HG02885 (cell line): ENCODE data around the gene LDB1.

ENCODE experiments used
- ATAC-seq: cut with Tn5 transposase; IDR thresholded peaks from one replicate; pipeline ENCODE4 v1.9.1; 2021; ENCODE audit warnings: mild to moderate bottlenecking; ENCODE audit not compliant: unreplicated experiment, poor library complexity

LDB1 gene

DNA sequence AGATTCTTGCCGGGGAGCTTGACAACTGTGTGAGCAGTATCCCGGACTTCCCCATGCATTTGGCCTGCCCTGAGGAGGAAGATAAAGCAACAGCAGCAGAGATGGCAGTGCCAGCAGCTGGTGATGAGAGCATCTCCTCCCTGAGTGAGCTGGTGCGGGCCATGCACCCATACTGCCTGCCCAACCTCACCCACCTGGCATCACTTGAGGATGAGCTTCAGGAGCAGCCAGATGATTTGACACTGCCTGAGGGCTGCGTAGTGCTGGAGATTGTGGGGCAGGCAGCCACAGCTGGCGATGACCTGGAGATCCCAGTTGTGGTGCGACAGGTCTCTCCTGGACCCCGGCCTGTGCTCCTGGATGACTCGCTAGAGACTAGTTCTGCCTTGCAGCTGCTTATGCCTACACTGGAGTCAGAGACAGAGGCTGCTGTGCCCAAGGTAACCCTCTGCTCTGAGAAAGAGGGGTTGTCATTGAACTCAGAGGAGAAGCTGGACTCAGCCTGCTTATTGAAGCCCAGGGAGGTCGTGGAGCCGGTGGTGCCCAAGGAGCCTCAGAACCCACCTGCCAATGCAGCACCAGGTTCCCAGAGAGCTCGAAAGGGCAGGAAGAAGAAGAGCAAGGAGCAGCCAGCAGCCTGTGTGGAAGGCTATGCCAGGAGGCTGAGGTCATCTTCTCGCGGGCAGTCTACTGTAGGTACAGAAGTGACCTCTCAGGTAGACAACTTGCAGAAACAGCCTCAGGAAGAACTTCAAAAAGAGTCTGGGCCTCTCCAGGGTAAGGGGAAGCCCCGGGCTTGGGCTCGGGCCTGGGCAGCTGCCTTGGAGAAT is 19.3 kb upstream of the LDB1 start:
- ATAC-seq: no peak

- ATAC-seq: no peak
Measured at GRCh38 chr10:102135956-102136526, 15.9 kb upstream of the LDB1 start.

DNA sequence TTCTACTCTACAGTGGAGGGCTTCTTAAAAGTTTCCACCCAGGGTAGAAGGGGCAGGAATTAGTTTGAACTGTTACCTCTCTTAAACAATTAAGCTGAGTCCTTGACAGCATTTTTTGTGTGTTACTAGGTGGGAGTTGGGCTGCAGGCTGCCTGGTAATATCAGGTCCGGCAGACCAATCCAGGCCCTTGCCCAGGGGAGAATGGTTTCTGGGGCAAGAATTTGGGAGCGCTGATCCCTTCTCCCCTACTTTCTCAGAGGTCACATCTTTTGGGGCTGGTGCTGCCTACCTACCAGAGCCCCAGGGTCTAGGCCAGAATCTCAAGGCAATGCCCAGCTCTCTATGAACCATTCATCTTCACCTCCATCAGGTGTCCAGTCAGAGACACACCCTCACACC is 14.2 kb upstream of the LDB1 start:
- ATAC-seq: no peak

DNA sequence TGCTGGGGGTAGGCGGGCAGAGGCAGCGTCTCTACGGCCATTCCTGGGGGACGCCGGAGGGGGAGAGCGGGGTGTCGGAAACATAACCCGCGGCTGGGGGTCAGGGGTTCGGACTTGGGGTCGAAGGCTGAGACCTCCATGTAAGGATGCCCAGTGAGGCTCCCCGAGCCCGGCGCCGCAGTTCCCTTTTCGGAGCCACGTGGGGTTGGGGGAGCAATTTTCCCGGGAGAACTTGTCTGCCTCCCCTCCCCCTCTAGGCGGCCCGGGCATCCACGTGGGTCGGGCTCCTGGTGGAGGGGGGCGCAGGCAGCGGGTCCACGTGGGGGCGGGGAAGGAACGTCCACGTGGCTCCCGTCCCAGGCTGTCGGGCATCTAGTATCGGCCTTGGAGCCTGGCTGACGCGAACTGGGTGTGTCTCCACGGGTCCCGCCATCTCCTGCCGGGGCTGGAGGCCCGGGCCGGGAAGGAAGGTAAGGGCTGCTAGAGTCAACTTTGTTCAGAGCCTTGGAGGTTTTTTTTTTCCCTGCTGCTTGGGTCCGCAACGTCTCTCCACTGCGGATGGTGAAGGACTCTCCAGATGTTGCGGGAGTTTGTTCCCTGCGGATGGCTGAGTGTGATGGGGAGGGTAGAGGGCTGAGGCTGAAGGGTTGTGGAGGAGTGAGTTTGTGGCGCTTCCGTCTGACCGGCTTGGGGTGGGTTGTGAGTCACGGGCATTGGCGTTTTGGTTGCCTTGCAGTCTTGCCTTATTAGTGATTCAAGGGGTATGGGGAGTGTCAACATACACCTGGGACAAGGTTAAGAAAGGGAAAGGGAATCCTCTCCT is 13.4 kb upstream of the LDB1 start:
- no peak for ATAC-seq

GRCh38 chr10:102132563-102133372 is 12.6 kb upstream of the LDB1 start, which contains the start of gene PPRC1:
PPRC1 (plus strand) TSS chr10:102133040; CDS start chr10:102133069, 29 bp downstream.
- peak; percentile 95 for ATAC-seq

DNA sequence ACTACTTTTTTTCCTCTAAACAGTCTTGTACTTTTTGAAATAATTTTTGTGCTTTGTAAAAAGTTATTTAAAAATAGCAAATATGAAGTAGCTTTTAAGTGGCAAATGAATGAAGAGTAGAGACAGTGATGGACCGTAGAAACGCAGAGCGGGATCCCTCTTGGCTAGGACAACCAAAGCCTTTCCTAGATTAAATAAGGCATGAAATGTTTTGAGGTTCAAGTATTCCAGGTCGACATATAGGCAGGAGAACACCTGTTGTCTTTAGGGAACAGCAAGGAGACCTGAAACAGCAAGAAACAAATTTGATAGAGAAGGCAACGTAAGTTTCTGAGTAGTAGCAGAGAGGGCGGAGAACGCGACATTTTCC is 12.0 kb upstream of the LDB1 start:
- no peak for ATAC-seq

DNA sequence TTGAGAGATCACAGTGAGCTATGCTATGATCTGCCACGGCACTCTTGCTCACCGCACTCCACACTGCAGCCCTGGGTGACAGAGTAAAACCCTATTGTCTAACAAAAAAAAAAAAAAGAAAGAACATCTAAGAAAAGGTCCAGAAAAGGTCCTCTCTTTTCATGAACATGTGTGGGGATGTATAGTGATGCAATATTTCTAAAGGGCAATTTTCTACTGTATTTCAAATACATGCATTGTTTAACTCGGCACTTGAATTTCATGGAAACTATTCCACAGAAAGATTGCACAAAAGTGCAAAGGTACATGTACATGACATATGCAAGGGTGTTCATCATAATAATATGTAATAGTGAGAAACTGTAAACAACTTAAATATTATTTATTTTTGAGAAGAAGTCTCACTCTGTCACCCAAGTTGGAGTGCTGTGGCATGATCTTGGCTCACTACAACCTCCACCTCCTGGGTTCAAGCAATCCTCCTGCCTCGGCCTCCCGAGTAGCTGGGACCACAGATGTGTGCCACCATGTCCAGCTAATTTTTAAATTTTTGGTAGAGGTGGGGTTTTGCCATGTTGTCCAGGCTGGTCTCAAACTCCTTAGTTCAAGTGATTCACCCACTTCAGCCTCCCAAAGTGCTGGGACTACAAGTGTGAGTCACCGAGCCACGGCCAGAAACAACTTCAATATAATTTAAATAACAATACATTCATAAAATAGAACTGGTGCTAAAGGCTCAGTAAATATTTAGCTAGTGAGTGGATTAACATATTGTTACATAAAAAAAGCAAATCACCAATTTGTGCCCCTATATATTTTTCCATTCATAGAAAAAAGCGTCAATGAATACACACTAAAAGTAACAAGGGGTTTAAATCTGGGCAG is 11.4 kb upstream of the LDB1 start:
- no peak for ATAC-seq

GRCh38 chr10:102123223-102123622 is 3.1 kb upstream of the LDB1 start:
- no peak for ATAC-seq

- ATAC-seq: no peak
Measured at GRCh38 chr10:102122450-102122849, 2.3 kb upstream of the LDB1 start.

DNA sequence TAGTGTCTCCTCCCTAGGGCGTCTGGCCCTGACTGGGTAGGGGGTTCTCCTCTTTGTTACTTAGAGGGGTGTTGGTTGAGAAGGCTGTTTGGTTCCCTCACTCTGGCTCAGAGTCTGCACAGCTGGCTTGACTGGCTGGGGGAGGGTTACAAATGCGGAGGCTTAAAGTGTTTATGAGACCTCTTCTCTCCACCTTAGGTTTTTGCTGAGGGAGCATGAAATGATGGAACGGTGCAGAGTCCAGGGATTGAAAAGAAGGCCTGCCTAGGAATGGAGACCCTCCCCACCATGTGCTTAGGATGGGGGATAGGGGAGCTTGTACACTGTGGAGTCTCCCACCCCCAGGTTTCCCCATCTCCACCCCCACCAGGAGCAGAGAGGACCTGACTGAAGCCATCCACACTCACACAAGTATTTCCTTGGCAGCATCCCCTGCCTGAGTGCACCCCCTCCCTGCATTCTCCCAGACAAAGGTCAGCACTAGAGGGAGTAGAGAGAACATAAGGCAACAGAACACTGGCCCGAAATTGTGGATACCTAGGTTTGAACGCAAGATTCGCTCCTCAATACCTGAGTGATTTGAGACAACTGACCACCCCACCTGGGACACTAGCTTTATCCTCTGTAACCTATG is 1.7 kb upstream of the LDB1 start:
- no peak for ATAC-seq

DNA sequence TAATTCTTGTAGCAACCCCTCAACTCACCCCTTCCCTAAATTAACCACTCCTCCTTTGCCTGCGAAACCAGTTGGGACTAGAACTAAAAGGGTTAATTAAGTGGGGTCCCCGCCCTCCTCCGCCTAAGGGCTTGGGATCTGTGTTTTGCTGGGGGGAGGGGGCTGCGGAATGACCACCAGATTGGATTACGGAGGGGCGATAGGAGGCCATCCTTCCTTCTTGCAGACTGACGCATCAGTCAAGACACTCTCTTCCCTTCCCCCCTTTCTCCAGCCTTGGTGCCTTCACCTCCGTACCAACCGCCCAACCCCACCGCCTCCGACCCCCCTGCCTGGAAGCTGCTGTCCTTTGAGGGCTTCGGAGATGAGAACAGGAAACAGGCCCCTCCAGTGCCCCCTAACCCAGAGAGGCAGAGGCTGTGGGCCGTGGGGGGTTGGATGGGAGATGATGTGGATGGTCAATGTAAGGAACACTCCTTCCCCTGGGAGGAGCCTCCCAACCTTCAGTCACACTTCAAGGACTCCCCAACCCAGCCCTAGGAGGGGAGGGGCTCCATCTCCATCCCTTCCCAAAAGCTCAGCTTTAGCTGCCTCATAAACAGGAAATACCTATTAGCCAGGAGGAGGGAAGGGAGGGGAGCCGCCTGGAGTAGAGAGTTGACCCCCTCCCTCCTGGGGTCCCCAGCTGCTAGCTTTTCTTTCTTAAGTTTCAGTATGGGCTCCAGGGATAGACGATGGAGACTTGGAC is 997 bp upstream of the LDB1 start:
- ATAC-seq: no peak

GRCh38 chr10:102119417-102120141 is 589 bp downstream of the LDB1 start:
- no peak for ATAC-seq

DNA sequence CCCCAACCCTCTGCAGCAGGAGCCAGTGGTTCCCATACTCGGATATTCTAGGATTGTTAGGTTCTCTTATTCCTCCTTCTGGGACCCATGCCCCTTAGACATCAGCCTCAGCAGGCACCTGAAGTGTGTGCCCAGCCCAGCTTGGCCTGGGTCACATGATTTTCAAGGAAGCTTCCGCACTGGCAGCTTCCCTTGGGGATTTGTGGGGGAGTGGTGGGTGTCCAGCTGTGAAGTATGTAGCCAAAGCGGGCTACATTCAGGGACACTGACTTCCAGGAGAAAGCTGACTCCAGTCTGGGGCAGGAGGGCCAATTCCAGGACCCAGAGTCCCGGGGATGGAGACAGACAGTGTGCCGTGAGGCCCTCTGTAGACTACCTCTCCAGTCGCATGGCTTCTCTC is 1.3 kb downstream of the LDB1 start:
- ATAC-seq: no peak

- peak; percentile 34 for ATAC-seq
Measured at GRCh38 chr10:102117391-102118159, 2.6 kb downstream of the LDB1 start.

- no peak for ATAC-seq
Measured at GRCh38 chr10:102116656-102117055, 3.5 kb downstream of the LDB1 start.

DNA sequence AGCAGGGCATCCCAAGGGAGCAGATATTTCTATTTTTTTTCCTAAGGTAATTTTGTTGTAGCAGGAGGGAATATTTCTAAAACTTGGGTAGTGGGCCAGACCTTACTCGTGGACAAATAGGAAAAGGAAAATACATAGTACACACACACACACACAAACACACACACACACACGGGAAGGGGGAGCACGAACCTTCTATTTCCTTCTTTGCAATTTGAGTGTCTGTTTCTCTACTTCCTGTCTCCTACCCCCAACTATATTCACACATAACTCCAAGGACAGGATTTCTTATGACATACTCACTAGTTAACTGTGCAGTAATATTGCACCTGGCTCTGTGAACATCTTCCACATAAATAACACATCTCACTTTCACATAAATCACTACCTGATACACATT is 4.4 kb downstream of the LDB1 start:
- no peak for ATAC-seq
